MM.1S (cell line): ENCODE measurements around the gene IPP.

Source experiments
- DNase-seq: peaks from one replicate; pipeline ENCODE4 v3.0.0-alpha.2; 2015
- H2AFZ ChIP-seq: fragments of 300-600 bp; sonication (generic); 2 replicates; pipeline ENCODE4 v1.6.0; 2016; ENCODE audit warnings: antibody characterized with exemption, low read length
- H3F3A ChIP-seq: fragments of 300-600 bp; sonication (generic); 2 replicates; pipeline ENCODE4 v1.6.1; 2016; ENCODE audit warnings: mild to moderate bottlenecking, antibody characterized with exemption, low read length, moderate library complexity, mixed read lengths; ENCODE audit not compliant: insufficient read depth
- H3K27ac ChIP-seq: fragments of 300-600 bp; sonication (generic); 2 replicates; pipeline ENCODE4 v1.5.1; 2016; ENCODE audit warnings: mild to moderate bottlenecking, low read length
- H3K27me3 ChIP-seq: fragments of 300-600 bp; sonication (generic); replicated peaks from 2 replicates; pipeline ENCODE4 v1.6.0; 2016; ENCODE audit warnings: low read length; ENCODE audit not compliant: insufficient read depth
- H3K36me3 ChIP-seq: fragments of 300-600 bp; sonication (generic); replicated peaks from 2 replicates; pipeline ENCODE4 v1.6.1; 2016; ENCODE audit warnings: mild to moderate bottlenecking, low read length, mixed read lengths; ENCODE audit not compliant: insufficient read depth
- H3K4me1 ChIP-seq: fragments of 300-600 bp; sonication (generic); 2 replicates; pipeline ENCODE4 v1.6.1; 2016; ENCODE audit warnings: low read length, mixed read lengths
- H3K4me2 ChIP-seq: fragments of 300-600 bp; sonication (generic); 2 replicates; pipeline ENCODE4 v1.6.0; 2016; ENCODE audit warnings: low read depth, low read length
- H3K4me3 ChIP-seq: fragments of 300-600 bp; sonication (generic); 2 replicates; pipeline ENCODE4 v1.5.1; 2016; ENCODE audit warnings: low read length, mixed read lengths
- H3K79me2 ChIP-seq: fragments of 300-600 bp; sonication (generic); 2 replicates; pipeline ENCODE4 v1.6.1; 2016; ENCODE audit warnings: mixed run types, low read length, mixed read lengths
- H3K9ac ChIP-seq: fragments of 300-600 bp; sonication (generic); 2 replicates; pipeline ENCODE4 v1.6.1; 2016; ENCODE audit warnings: low read length, mixed read lengths
- H3K9me2 ChIP-seq: fragments of 300-600 bp; sonication (generic); replicated peaks from 2 replicates; pipeline ENCODE4 v1.6.1; 2016; ENCODE audit warnings: mild to moderate bottlenecking, low read length, mixed read lengths; ENCODE audit not compliant: insufficient read depth
- H3K9me3 ChIP-seq: fragments of 300-600 bp; sonication (generic); replicated peaks from 2 replicates; pipeline ENCODE4 v1.6.1; 2016; ENCODE audit warnings: mild to moderate bottlenecking, low read length, mixed read lengths; ENCODE audit not compliant: insufficient read depth
- H4K20me1 ChIP-seq: fragments of 300-600 bp; sonication (generic); 2 replicates; pipeline ENCODE4 v1.6.1; 2016; ENCODE audit warnings: mild to moderate bottlenecking, low read length, moderate library complexity, mixed read lengths; ENCODE audit not compliant: insufficient read depth
- CTCF ChIP-seq: fragments of 300-600 bp; sonication (generic); IDR thresholded peaks from 2 replicates; pipeline ENCODE4 v1.5.1; 2016; ENCODE audit warnings: antibody characterized with exemption, low read length, mixed read lengths
- EZH2 ChIP-seq: fragments of 300-600 bp; sonication (generic); optimal IDR thresholded peaks from 2 replicates; pipeline ENCODE3; 2017; ENCODE audit warnings: low read depth, mild to moderate bottlenecking, antibody characterized with exemption, low read length, mixed read lengths
- EZH2phosphoT487 ChIP-seq: fragments of 300-600 bp; sonication (generic); IDR thresholded peaks from 2 replicates; pipeline ENCODE4 v1.6.1; 2018; ENCODE audit warnings: antibody characterized with exemption, low read length

Gene IPP

GRCh38 chr1:45750298-45751038 is at the start of gene IPP:
Gene IPP (minus strand): TSS chr1:45750653. CDS start chr1:45746411, 4,242 bp downstream.
- Histone ChIP-seq H4K20me1 (no peaks in the 10 kb centered on the region), H3K9ac (peak within 1 kb of the TSS; percentile 92), H3K4me3 (peak within 1 kb of the TSS; percentile 86), H3K27ac (peak within 1 kb of the TSS; percentile 84), H3K4me1 (peaks cover 11% of the 10 kb centered on the region), H3K9me2 (no peaks in the 10 kb centered on the region), H3F3A (peaks cover 22% of the 10 kb centered on the region), H2AFZ (peak within 1 kb of the TSS; percentile 94), H3K36me3 (no peaks in the 10 kb centered on the region), H3K27me3 (no peaks in the 10 kb centered on the region), H3K79me2 (peaks cover 12% of the 10 kb centered on the region), H3K4me2 (peak within 1 kb of the TSS; percentile 88), H3K9me3 (no peaks in the 10 kb centered on the region)
- TF ChIP-seq EZH2 (no peak), EZH2phosphoT487 (no peak), CTCF (peak; percentile 34)
- DNase-seq = peak; percentile 99

- Histone ChIP-seq H3K9ac (no peak overlapping the region), H3K9me2 (no peaks in the 10 kb centered on the region), H3K27ac (no peak overlapping the region), H3K4me3 (no peak overlapping the region), H3K4me2 (no peak overlapping the region), H3K36me3 (no peaks in the 10 kb centered on the region), H2AFZ (no peak overlapping the region), H3K9me3 (no peaks in the 10 kb centered on the region), H3K4me1 (no peaks in the 10 kb centered on the region), H3K79me2 (no peaks in the 10 kb centered on the region), H3F3A (no peaks in the 10 kb centered on the region), H3K27me3 (no peaks in the 10 kb centered on the region), H4K20me1 (no peaks in the 10 kb centered on the region)
- TF ChIP-seq CTCF = no peak
- TF ChIP-seq EZH2 = no peak
- TF ChIP-seq EZH2phosphoT487 = no peak
- no peak for DNase-seq
These were observed 46.5 kb upstream of the IPP start for GRCh38 chr1:45796946-45797345.

- no peak overlapping the region for H3K27ac ChIP-seq
- no peak overlapping the region for H3K4me2 ChIP-seq
- H3F3A ChIP-seq = no peaks in the 10 kb centered on the region
- H4K20me1 ChIP-seq = no peaks in the 10 kb centered on the region
- no peaks in the 10 kb centered on the region for H3K36me3 ChIP-seq
- H3K9ac ChIP-seq = no peak overlapping the region
- no peaks in the 10 kb centered on the region for H3K9me3 ChIP-seq
- no peak for DNase-seq
- H2AFZ ChIP-seq = no peak overlapping the region
- H3K4me1 ChIP-seq = no peaks in the 10 kb centered on the region
- no peaks in the 10 kb centered on the region for H3K79me2 ChIP-seq
- H3K4me3 ChIP-seq = no peak overlapping the region
- no peaks in the 10 kb centered on the region for H3K27me3 ChIP-seq
- TF ChIP-seq EZH2 (no peak), CTCF (no peak)
- H3K9me2 ChIP-seq = no peaks in the 10 kb centered on the region
These were observed 45.9 kb upstream of the IPP start for GRCh38 chr1:45796381-45796780.
